Lower lobe of right lung (tissue), 2 donors: ENCODE measurements around the gene DDR2. TPM values are rescaled to one million over a fixed set of nuclear protein-coding genes. Genes with fewer than 3 reads are reported as not detected.

Source experiments
- ATAC-seq, 2 donors: fragments of 200-7000 bp; cut with Tn5 transposase; one replicate each; pipeline ENCODE4 v1.9.1; 2020 to 2022; ENCODE audit warnings: mild to moderate bottlenecking in 2 of 2, moderate library complexity in 2 of 2
- DNase-seq: peaks from one replicate; pipeline ENCODE4 v3.0.0-alpha.2; 2020
- H3K27ac ChIP-seq: fragments of 200-600 bp; one replicate; pipeline ENCODE4 v1.8.0; 2022
- H3K27me3 ChIP-seq: fragments of 200-600 bp; one replicate; pipeline ENCODE4 v1.8.0; 2022; ENCODE audit warnings: low read depth
- H3K36me3 ChIP-seq: fragments of 200-600 bp; one replicate; pipeline ENCODE4 v1.8.0; 2022; ENCODE audit warnings: mild to moderate bottlenecking
- H3K4me1 ChIP-seq: fragments of 200-600 bp; one replicate; pipeline ENCODE4 v1.8.0; 2022
- H3K4me3 ChIP-seq: fragments of 200-600 bp; one replicate; pipeline ENCODE4 v1.8.0; 2022; ENCODE audit warnings: mild to moderate bottlenecking
- H3K9me3 ChIP-seq: fragments of 200-600 bp; one replicate; pipeline ENCODE4 v1.8.0; 2022
- intact Hi-C: fragments of 100-400 bp; cut with DNase I; formaldehyde crosslinking; loops from one replicate; pipeline ENCODE4 v1.11.0; 2022
- total RNA-seq: library from RNA; stranded (reverse); fragmentation: NEBNext Ultra II Directional; extraction: Animal tissue kit (Norgen Biotek cat#: 25700); gene quantifications from one replicate; pipeline ENCODE4 v1.2.1, GENCODE V29; 2021
- TF ChIP-seq, protein P1 (sequence below): fragments of 200-600 bp; IDR thresholded peaks from one replicate; pipeline ENCODE4 v1.8.0; 2022; ENCODE audit warnings: antibody characterized with exemption, mild to moderate bottlenecking
- donor health status: DM: no; HTN: yes; CAD: no; lungs with severe emphysema.

DDR2 gene
- total RNA-seq, 1 donor from 2014 or later: 47.0 TPM

DNA sequence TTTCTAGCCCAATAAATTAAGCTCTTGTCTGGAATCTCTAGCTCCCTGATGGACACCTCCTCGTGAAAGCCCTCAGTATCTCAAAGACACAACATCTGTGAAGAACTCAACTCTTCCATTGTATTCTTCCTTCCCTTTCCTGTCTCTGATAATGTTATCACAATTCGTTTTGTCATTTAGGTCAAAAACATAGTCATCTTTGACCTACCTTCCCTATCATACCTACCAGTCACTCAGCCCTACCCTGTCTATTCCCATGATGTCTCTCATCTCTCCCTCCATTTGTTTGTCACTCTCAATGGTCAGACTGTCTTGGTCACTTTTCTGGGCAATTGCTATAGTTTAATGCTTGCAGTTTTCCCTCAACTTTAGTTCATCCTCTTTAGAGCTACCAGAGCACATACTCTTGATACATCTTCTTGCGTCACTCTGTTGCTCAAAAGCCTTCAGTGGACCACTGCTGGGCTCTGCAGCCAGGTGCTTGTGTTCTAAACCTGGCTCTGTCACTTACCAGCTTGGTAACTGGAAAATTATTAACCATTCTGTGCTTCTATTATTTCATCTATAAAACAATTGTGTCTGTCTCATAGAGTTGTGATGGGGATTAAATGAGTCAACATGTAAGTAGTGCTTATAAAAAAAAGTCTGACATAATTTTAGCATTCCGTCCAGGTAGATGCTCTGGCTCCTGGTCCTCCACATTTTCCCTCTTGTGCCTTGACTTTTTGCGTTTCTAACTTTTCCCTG is 39.6 kb downstream of the DDR2 start:
- Histone ChIP-seq H3K4me1 (peaks cover 8% of the 10 kb centered on the region), H3K27me3 (no peaks in the 10 kb centered on the region), H3K36me3 (no peaks in the 10 kb centered on the region), H3K27ac (no peak overlapping the region), H3K9me3 (no peaks in the 10 kb centered on the region), H3K4me3 (no peak overlapping the region)
- intact Hi-C loops: no loop called here
- TF ChIP-seq, protein P1, sequence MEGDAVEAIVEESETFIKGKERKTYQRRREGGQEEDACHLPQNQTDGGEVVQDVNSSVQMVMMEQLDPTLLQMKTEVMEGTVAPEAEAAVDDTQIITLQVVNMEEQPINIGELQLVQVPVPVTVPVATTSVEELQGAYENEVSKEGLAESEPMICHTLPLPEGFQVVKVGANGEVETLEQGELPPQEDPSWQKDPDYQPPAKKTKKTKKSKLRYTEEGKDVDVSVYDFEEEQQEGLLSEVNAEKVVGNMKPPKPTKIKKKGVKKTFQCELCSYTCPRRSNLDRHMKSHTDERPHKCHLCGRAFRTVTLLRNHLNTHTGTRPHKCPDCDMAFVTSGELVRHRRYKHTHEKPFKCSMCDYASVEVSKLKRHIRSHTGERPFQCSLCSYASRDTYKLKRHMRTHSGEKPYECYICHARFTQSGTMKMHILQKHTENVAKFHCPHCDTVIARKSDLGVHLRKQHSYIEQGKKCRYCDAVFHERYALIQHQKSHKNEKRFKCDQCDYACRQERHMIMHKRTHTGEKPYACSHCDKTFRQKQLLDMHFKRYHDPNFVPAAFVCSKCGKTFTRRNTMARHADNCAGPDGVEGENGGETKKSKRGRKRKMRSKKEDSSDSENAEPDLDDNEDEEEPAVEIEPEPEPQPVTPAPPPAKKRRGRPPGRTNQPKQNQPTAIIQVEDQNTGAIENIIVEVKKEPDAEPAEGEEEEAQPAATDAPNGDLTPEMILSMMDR: no peak
- ATAC-seq (no peak), DNase-seq (no peak)

DNA sequence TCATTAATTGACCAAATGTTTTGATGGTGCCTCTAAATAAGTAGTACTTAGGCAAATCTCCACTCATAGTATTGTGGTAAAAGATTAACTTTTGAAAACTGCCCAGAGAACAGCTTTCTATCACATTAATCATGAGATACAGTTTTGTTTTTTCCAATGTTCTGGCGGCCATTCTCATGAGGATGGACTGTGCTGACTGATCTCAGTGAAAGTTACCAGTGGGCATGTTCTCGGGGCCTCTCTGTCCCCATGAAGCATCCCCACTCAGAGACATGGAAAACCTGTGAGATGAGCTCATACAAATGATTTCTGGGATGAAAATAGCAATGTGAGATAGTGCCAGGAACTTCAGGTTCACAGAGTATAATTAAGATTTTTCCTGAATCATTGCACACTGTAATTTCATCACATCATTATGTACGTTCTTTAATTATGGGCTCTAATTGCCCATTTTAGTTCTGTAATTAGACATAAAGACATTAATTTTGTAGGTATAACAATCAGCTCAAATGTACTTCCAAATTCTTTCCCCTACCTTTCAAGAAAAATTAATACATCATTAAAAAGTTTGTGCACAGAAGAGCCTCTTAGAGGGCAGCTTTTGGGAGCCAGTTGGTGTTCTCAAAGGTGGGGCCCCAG is 40.5 kb downstream of the DDR2 start:
- no peak overlapping the region for H3K4me3 ChIP-seq
- H3K4me1 ChIP-seq: peaks cover 13% of the 10 kb centered on the region
- TF ChIP-seq, protein P1: no peak
- H3K27me3 ChIP-seq: no peaks in the 10 kb centered on the region
- H3K9me3 ChIP-seq: no peaks in the 10 kb centered on the region
- ATAC-seq (no peak), DNase-seq (no peak)
- intact Hi-C loops: no loop called here
- no peak overlapping the region for H3K27ac ChIP-seq
- H3K36me3 ChIP-seq: no peaks in the 10 kb centered on the region

DNA sequence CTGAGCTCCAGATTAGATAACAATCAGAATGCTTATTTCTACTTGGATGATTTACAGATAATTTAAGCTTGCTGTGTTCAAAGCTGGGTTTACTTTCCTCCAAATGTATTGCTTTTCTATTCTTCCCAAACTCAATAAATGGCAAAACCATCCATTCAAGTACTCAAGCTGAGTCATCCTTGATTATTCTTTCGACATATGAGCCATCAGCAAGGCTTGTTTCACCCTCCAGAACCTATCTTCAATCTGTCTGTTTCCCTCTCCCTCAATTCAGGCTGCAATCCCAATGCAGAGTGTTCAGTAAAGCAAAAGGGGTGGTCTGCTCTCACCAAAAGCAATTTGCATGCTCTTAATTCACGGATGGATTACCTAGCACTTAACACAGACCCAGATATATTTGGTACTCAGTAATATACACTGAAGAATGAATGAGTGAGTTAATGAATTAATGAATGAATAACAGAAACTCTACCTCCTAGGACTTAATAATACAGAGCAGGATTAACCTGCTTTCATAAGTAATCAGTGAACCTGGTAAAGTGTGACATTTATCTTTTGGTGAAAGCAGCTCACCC is 41.9 kb downstream of the DDR2 start:
- ATAC-seq (no peak), DNase-seq (no peak)
- no peaks in the 10 kb centered on the region for H3K36me3 ChIP-seq
- no peaks in the 10 kb centered on the region for H3K9me3 ChIP-seq
- TF ChIP-seq, protein P1: no peak
- H3K27me3 ChIP-seq: no peaks in the 10 kb centered on the region
- no peak overlapping the region for H3K27ac ChIP-seq
- intact Hi-C loops: no loop called here
- H3K4me3 ChIP-seq: no peak overlapping the region
- H3K4me1 ChIP-seq: peaks cover 13% of the 10 kb centered on the region

DNA sequence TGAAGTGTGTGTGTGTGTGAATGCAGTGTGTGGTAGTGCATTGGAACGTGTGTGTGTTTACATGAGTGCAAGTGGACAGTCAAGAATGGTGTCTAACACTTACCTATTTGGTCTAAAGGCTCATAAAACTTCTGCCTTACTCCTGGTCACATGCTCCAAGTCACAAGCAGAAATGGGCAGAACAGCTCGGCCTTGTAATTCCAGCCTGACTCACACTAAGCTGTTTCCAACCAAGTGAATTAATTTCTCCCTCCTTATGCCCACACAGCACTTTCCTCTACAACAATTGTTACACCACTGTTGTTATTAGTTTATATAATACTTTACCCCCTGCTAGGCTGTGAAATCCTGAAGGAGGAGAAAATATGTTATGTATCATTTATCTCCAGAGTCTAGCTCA is 43.8 kb downstream of the DDR2 start:
- no peaks in the 10 kb centered on the region for H3K27me3 ChIP-seq
- TF ChIP-seq, protein P1: no peak
- H3K9me3 ChIP-seq: no peaks in the 10 kb centered on the region
- DNase-seq: no peak
- intact Hi-C loops: no loop called here
- no peak overlapping the region for H3K4me3 ChIP-seq
- no peak for ATAC-seq
- H3K36me3 ChIP-seq: no peaks in the 10 kb centered on the region
- H3K27ac ChIP-seq: no peak overlapping the region
- peaks cover 13% of the 10 kb centered on the region for H3K4me1 ChIP-seq

DNA sequence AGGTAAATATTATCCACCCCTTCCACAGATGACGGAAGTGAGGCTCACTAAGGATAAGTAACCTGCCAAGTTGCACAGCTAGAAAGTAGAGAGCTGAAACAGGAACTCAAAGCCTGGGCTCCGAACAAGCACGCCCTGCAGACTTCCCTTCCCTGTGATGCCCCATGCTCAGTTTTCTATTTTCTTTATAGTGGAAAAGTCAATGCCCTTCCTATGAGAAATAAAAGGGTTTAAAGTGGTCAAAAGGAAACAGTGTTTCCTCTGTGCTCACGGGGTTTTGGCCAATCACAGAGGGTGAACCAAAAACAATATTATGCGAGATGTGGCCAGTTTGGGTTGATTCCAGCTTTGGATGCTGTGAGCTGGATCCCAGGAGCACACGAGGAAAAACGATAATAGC is 44.5 kb downstream of the DDR2 start:
- Histone ChIP-seq H3K27me3 (no peaks in the 10 kb centered on the region), H3K36me3 (no peaks in the 10 kb centered on the region), H3K4me1 (peaks cover 13% of the 10 kb centered on the region), H3K4me3 (no peak overlapping the region), H3K9me3 (no peaks in the 10 kb centered on the region), H3K27ac (no peak overlapping the region)
- no peak for DNase-seq
- no peak for ATAC-seq
- TF ChIP-seq, protein P1: no peak
- intact Hi-C loops: no loop called here
